NCI-H82 treated with DMSO at 0.1 percent for 48 hours (cell line): ENCODE results near the gene ABR.
"Not testable (repeated sequence)": the region's sequence is repeated elsewhere in the genome, so short reads cannot be mapped to it uniquely, and the experiment has no call there.

Source experiments
- DNase-seq: peaks from one replicate; lab custom pipeline; 2025; ENCODE audit not compliant: unreplicated experiment; lab: John Stamatoyannopoulos, UW

The ABR gene

GRCh38 chr17:1174263-1174880 lies 5.4 kb downstream of the ABR start:
- no peak for DNase-seq

GRCh38 chr17:1173432-1174262 lies 6.1 kb downstream of the ABR start:
- DNase-seq, result no peak

- no peak for DNase-seq
These were observed 7.8 kb downstream of the ABR start for GRCh38 chr17:1171953-1172352.

GRCh38 chr17:1170739-1171138 lies 9.0 kb downstream of the ABR start:
- no peak for DNase-seq

GRCh38 chr17:1169929-1170312 lies 9.9 kb downstream of the ABR start:
- DNase-seq, result no peak

GRCh38 chr17:1169221-1169928 lies 10.4 kb downstream of the ABR start:
- DNase-seq, result no peak

- DNase-seq, result no peak
These were observed 11.1 kb downstream of the ABR start for GRCh38 chr17:1168533-1169220.

- no peak for DNase-seq
These were observed 13.5 kb downstream of the ABR start for GRCh38 chr17:1166276-1166675.

GRCh38 chr17:1165836-1166235 lies 13.9 kb downstream of the ABR start:
- DNase-seq, result no peak

- DNase-seq, result no peak
These were observed 14.7 kb downstream of the ABR start for GRCh38 chr17:1164935-1165556.

- DNase-seq, result no peak
These were observed 17.5 kb downstream of the ABR start for GRCh38 chr17:1162116-1162855.

- no peak for DNase-seq
These were observed 19.0 kb downstream of the ABR start for GRCh38 chr17:1160591-1161390.

GRCh38 chr17:1159431-1160180 lies 20.2 kb downstream of the ABR start:
- DNase-seq, result no peak

GRCh38 chr17:1158879-1159278 lies 20.9 kb downstream of the ABR start:
- DNase-seq, result no peak

GRCh38 chr17:1156864-1157263 lies 22.9 kb downstream of the ABR start:
- DNase-seq, result no peak

GRCh38 chr17:1154704-1155103 lies 25.1 kb downstream of the ABR start:
- no peak for DNase-seq

- DNase-seq, result no peak
These were observed 25.8 kb downstream of the ABR start for GRCh38 chr17:1153795-1154546.

- not testable (repeated sequence) for DNase-seq
These were observed 27.2 kb downstream of the ABR start for GRCh38 chr17:1152582-1152981.
